Activated naive CD8-positive, alpha-beta T cell treated with anti-CD3 and anti-CD28 coated beads, Interleukin-2, amount 50 U/mL, for 16 hours (primary cell): Measurements from ENCODE around the gene DNAH6.

Experiments
- DNase-seq: peaks from one replicate; pipeline ENCODE4 v3.0.0-alpha.2; 2020; ENCODE audit warnings: low read depth, low spot score

DNAH6 gene

DNA sequence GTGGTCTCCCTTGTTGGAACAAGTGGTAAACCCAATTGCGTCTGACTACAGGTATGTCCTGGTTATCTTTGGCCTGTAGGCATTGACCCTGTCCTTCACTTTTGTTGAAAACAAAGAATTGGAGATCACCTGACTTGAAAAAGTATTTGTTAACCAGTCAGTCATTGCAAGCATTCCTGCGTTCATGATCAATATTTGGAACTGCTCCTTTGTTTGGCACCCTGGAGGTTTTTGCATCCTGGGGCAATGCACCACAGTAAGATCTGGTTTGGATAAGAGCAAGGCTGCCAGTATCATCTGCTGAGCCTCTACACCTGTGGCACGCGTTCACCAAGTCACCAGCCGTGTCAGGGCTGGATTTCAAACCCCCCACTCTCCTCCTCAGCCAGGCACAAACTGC, 115.7 kb downstream of the DNAH6 start:
- no peak for DNase-seq

DNA sequence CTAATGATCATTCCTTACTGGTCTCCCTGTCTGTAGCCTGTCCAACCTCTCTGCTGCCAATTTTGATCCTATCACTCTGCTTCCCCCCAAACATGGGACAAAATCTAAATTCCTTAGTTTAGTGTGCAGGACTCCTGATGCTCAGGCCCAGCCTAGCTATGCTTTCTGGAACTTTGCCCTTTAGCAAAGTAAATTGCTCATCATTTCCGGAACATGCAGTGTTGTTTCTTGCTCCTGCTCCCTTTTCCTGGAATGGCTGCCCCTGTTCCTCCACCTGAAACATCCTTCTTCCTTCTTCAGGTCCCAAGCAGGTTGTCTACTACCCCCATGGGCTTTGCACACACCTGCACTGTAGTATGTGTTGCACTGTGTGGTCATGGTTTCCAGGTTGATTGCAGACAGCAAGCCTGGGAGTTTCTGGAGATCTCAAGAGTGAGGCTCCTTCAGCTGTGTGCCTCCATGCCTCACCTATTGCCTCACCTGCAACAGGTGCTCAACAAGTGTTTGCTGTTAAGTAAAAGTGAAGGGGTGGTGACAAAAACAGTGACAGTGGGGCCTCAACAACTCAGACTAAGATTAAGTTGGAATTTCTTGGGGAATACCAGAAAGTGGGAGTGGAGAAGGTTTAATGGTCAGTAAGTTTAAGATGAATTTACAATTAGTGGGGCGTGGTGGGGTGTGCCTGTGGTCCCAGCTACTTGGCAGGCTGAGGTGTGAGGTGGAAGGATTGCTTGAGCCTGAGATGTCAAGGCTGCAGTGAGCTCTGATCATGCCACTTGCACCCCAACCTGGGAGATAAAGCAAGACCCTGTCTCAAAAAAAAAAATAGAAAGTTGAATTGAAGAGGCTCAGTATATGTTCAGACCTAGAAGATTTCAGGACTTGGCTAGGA, 120.0 kb downstream of the DNAH6 start:
- DNase-seq = no peak

DNA sequence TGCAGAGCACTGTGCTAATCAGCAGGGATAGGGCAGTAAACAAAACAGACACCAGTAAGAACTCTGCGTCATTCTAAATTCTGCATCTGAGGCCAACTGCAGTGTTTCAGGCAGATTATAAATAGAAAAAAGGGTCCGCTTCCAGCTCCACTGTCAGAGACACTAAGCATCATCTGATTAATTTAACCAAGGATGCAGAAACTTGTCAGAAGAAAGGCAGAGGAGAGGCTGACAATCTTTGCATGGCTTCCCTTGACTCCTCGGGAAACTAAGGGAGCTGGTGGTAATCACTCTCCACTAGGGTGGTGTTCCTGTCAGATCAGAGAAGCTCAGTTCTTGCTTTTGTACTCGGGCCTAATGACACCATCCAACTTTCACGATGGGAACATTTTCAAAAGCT, 123.5 kb downstream of the DNAH6 start:
- DNase-seq = no peak

DNA sequence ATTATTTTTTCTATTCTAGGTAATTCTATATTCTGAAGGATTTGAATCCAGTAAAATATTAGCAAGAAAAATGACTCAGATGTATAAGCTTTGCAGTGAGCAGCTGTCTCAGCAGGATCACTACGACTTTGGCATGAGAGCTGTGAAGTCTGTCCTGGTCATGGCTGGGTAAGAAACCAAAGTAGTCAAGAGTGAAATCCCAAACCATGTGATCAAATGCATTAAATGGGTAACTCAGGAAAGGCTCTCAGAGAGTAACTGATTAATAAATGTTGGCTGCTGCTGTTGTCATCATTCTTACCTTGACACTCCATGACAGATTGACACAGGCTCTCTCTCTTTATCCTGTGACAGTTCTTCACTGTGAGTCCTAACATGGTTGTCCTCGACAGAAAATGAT, 124.1 kb downstream of the DNAH6 start:
- no peak for DNase-seq

DNA sequence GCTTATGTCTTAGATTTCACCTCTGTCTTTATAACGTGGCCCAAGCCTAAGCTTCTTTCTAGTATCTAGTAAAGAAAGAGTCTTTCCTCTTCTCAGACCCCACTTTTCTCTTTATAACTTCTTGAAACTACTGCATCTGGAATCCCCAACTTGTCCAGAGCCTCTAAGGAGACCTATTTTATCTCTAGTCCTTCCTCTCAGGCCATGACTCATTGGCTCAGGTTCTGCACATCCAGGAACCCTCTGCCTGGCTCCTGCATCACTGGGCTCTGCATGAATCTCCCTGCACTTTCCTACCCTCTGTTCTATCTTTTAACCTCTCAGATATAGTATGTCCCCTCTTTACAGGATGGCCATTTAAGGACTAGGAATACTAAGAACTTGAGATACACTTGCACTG, 124.7 kb downstream of the DNAH6 start:
- DNase-seq = no peak

DNA sequence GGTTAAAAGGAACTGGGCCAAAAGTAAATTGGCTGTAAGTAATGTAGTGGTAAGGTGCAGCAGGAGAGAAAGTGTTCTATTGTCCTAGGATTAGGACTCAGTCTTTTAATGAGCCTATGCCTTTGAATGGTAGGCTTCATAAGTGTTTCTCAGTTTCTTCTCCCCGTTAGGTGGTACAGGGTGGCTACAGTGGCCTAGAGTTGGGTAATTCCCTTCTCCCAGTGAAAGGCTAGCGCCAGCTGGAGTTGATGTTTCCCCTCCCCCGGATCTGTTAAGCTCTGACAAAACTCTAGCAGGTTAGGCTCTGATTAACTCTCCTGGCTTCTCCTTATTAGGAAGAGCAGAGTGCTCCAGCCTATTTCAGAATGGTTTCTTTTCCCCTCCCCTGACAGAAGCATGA, 127.7 kb downstream of the DNAH6 start:
- no peak for DNase-seq

DNA sequence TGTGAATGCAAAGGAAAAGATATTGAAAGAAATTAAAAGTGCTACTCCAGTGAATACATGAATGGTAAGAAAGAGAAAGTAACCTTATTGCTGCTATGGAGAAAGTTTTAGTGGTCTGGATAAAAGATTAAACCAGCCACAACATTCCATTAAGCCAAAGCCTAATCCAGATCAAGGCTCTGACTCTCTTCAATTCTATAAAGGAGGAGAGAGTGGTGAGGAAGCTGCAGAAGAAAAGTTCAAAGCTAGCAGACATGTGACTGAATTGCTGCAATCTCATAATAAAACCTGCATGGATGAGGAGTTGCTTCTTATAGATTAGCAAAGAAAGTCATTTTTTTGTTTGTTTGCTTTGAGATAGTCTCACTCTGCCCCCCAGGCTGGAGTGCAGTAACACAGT, 130.2 kb downstream of the DNAH6 start:
- no peak for DNase-seq

DNA sequence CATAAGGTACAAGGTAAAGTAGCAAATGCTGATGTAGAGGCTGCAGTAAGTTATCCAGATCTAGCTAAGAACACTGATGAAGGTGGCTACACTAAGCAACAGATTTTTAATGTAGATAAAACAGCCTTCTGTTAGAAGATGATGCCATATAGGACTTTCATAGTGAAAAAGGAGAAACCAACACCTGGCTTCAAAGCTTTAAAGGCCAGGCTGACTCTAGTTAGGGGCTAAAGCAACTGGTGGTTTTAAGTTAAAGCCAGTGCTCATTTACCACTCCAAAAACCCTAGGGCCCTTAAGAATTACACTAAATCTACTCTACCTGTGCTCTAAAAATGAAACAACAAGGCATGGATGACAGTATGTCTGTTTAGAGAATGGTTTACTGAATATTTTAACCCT, 131.0 kb downstream of the DNAH6 start:
- no peak for DNase-seq

DNA sequence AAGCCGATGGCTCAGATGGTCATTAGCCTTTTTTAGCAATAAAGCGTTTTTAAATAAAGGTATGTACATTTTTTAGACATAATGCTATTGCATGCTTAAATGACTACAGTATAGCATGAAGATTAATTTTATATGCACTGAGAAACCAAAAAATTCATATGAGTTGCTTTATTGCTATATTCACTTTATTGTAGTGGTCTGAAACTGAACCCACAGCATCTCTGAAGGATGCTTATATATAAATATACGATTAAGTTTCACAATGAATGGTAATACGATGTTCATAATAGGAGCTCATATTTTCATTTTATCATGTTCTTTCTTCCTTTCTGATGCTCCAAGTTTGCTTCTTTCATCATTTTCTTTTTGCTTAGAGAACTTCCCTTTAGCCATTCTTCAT, 132.8 kb downstream of the DNAH6 start:
- no peak for DNase-seq

DNA sequence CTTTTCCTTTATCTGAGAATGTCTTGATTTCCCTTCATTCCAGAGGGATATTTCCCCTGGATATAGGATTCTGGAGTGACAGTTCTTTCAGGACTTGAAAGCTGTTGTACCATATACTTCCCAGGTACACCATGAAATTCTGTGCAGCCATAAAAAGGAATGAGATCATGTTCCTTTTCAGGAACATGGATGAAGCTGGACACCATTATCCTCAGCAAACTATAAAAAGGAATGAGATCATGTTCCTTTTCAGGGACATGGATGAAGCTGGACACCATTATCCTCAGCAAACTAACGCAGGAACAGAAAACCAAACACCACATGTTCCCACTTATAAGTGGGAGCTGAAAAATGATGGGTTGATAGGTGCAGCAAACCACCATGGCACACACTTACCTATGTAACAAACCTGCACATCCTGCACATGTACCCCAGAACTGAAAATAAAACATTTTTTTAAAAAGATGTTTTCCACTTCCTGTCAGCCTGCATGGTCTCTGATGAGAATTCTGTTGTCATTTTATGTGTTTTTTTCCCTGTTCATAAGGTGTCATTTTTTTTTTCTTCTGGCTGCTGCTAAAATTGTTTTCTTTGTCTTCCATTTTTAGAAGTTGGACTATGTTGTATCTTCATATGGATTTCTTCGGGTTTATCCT, 133.3 kb downstream of the DNAH6 start:
- DNase-seq = no peak

DNA sequence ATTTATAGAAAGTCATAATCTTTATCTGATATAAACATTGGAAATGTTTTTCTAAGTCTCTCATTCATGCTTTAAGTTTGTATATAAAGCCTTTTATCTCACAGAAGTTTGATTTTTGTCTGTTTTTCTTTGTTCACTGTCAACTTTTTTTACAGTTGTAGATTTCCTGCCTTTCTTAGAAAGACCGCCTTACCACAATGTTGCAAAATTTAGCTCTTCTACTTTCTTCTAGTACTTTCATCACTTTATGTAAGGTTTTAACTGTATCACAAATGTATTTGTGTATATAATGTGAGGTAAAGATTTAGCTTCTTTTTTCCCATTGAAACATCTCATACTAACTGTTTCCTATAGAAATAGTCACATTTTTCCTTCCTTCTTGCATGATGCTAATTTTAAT, 136.1 kb downstream of the DNAH6 start:
- no peak for DNase-seq

DNA sequence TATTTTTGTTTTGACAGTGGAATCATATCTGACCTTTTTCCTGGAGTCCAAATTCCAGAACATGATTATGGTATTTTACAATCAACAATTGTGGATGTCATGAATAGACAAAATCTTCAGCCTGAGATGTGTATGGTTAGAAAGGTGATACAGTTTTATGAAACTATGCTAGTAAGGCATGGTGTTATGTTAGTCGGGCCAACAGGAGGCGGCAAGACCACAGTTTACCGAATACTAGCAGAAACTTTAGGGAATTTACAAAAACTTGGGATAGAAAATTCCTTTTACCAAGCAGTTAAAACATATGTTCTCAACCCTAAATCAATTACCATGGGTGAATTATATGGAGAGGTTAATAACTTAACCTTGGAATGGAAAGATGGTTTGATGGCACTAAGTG, 137.0 kb downstream of the DNAH6 start:
- no peak for DNase-seq

DNA sequence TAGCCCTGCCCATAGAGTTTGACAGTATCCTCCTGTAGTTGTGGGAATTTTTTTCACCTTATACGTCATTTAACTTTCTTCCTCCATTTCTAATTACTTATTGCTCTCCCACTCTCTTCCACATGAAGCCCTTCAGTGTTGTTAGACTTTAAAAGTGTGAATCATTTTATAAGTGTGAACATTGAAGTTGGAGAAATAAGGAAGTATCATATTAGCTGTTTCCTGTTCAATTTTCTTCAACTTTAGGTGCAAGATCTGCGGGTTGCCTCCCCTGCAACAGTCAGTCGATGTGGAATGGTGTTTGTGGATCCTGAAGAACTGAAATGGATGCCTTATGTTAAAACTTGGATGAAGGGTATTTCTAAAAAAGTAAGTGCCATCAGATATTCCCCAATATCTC, 138.1 kb downstream of the DNAH6 start:
- DNase-seq = no peak

DNA sequence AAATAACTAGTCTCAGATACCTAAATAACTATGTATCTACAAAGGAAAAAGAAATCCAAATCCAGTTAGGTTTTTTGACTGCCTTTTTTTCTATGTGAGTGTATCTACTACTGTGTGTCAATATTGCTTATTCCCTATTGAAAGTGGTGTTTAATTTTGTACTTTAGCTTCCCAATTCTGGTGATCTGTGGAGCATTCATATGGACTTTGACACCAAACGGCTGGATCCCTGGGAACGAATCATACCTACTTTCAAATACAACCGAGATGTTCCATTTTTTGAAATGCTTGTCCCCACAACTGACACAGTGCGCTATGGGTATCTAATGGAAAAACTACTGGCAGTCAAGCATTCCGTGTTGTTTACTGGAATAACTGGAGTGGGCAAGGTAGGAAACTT, 152.8 kb downstream of the DNAH6 start:
- DNase-seq = no peak

DNA sequence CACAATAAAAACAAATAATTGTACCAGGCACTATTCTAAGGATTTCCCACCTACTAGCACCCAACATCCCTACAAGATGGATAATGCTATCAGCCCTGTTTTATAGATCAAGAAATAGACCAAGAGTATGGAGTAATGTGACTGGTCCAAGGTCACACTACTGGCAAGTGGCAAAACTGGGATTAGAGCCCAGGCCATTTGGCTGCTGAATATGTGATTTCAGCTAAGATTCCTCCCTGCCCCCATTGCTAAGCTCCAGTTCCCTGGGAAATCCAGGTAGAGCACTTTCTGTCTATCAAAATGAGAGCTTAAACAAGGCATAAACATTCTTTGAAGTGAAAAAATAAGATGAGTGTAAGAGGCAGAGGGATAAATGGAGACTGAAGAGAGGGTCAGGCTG, 157.8 kb downstream of the DNAH6 start:
- no peak for DNase-seq

DNA sequence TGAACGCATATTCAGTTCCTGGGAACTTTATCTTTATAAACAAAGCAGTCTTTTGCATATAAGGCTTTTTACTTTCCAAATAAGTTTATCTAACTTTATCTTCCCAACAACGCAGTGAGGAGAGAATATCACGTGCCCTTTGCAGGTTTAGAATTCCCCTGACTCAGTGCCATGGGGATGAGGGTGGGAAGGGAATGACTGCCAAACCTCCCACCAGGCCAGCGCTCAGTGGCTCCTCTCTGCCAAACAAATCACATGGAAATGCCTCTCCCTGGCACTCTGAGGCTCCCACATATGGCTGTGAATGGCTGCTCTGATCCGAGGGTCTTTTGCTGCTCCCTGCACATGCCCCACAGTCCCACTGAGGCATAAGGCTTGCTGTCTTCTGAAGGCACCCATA, 158.3 kb downstream of the DNAH6 start:
- no peak for DNase-seq

DNA sequence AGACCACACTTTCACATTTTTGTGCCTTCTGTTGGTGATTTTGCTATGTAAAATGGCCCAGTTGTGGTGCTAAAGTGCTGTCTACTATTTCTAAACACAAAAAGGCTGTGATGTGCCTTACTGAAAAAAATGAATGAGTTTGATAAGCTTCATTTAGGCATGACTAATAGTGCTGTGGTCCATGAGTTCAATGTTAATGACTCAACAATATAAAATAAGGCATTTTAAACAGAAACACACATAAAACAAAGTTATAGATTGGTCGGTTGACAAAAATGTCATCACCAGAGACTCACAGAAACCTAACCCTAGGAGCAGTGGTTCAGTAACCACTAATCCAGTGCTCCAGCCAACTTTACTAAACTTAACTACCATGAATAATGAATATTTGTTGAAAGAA, 160.0 kb downstream of the DNAH6 start:
- DNase-seq = no peak

DNA sequence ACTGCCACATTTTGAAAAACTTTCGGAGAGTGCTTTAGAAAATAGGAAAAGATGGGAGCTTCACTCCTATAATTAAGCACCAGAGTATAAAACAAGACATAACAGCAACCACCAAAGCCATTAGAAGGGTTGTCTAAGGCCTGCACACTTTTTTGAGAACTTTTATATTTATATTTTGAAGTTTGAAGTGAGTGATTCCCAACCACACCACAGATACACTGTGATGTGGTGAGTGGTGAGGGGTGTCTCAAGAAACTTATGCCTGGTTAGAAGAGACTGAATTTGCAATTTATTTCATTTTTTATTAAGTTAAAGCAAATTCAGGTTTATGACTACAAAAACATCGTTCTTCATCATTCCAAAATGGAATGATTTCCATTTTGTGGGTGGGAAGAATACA, 161.9 kb downstream of the DNAH6 start:
- no peak for DNase-seq

DNA sequence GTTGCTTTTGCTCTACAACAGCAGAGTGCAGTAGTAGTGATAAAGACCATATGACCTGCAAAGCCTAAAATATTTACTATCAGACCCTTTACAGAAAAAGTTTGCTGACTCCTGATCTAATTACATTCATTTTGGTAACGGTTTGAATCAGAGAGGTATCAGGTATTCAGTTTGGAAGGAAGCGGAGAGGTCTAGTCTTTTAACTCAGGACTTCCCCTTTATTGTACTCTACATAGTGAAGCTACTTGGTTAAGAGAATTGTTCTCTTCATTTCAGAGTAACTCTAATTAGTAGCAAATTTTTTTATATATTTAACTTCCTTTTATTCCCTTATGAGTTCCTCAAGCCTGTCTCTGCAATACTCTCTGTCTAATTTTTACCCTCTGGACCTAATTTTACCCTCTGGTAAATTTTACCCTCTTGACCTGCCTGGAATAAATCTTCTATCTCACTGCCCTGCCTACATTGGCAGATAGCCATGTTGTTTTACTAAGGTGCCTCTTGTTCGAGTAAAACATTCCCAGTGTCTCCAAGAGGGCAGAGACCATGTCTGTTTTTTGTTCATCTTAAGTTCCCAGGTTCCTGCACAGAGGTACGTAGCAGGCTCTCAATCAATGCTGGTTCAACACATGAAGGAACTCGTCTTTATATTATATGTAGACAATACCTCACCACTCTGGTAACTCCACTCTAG, 170.6 kb downstream of the DNAH6 start:
- no peak for DNase-seq

DNA sequence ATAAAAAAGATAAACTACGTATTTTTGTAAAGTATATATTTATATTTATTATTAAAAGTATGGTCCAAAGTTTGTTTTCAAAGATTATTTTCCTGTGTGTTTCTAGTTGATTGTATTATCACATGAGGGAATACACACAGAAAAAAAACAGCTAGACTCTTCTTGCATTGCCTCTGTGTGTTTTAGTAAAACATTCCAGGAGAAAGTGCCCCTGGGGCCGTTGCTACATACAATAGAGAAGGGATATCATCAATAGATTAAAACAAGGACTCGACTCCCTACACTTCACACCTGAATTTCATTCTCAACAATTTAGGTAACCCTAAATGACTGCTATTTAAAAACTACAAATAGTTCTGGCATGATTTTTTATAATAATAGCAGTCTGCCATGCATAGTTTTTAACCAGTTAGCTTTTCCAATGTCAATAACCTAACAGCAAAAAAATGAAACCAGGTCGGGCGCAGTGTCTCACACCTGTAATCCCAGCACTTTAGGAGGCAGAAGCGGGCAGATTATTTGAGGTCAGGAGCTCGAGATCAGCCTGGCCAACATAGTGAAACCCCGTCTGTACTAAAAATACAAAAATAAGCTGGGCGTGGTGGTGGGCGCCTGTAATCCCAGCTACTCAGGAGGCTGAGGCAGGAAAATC, 171.3 kb downstream of the DNAH6 start:
- no peak for DNase-seq

DNA sequence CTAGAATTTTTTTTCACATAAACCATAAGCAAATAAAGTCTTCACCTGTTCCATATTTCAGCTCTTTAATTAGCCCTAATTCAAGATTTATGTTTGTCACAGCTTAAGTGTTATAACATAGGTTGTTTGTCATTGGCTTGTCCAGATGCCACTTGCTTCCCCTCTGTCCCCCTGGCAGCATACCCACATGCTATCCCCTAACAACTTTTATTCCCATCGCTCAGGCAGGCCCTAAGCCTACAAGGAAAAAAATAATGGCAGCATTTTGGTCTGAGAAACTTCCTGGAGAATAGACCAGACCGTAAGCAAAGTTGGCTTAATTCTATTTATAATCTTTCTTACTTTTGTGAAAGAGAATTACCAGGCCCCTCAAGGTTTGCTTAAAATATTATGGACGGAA, 173.9 kb downstream of the DNAH6 start:
- DNase-seq = no peak

DNA sequence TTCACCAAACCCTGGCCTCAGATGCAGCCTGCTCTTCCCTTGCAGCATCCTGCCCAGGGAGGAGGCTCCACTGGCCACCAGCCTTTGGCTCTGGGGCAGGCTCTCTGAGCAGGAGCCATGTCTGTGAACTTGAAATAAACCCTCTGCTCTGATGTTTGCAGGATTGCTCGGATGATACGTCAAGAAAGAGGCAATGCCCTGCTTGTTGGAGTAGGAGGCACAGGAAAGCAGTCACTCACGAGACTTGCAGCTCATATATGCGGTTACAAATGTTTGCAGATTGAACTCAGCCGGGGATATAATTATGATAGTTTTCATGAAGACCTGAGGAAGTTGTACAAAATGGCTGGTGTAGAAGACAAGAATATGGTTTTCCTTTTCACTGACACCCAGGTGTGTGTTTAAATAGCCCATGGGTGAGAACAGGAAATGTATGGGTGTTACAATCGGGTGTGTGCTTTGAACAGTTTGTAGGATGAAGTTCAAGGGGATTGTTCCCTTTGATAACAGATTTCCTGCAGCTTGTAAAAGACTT, 177.9 kb downstream of the DNAH6 start:
- no peak for DNase-seq
